Measurements from ENCODE around the gene LHX1. TPM values are rescaled to one million over a fixed set of nuclear protein-coding genes. Genes with fewer than 3 reads are reported as not detected.

LHX1 gene
- total RNA-seq, 1 experiment from 2014 or later, result not detected

DNA sequence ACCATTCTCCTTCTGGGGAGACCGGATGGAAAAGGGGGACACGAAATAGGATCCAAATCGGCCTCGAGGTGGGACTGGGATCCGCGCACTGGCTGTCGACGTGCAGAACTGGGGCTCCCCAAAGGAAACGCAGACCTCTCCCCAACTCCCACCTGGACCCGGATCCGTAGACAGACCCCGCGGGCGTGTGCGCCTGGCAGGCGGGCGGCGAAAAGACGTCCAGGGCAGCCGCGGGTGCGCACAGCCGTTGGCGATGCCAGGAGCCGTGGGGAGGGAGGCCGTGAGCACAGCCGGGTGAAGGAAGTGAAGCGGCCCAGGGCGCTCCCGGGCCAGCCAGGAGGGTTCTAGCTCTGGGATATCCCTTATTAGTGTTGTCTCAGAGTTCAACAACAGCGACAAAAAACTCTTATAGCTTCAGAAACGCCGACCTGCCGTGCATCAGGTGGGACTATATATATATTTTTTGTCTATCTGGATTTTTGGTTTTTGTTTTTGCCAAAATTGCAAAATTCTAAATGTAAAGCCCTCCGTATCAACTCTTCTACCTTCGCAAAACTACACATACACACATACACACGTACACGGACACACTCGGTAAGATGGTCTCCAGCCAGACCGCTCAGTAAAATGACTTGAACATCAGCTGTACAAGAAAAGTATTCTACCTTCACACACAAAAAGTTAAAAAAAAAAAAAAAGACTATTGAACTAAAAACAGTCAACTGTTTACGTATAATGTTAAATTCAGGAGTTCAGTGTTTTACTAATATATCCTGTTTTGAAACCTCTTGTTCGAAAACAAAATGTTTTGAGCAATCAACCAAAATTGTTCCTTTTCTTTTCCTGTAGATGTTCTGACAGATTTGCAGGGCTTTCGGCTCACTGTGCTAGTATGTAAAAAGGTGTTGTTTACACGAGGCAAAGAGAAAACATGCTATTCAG lies 6.2 kb downstream of the LHX1 start:
- Histone ChIP-seq H3K9me3 (no peaks in the 10 kb centered on the region), H3K36me3 (no peaks in the 10 kb centered on the region), H3K4me3 (no peak overlapping the region), H3K27me3 (peaks cover 98% of the 10 kb centered on the region)
- no peak for DNase-seq

DNA sequence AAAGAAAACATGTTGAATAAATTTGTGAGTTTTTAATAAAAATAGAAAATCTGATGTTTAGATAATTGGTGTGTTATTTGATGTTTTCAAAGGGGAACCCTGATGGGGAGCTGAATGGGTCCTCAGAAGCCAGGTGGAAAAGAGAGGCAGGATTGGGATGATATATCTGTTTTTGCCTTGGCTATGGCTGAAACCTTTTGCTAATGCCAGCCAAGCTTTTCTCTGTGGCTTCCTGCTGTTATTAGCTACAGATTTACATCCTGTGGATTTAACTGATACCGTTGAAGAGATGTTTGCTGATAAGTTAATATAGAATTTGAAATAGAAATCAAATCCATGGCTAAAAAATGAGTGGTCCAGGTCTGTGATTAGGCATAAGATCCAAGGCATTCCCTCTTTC lies 7.3 kb downstream of the LHX1 start:
- no peak overlapping the region for H3K4me3 ChIP-seq
- H3K36me3 ChIP-seq, result no peaks in the 10 kb centered on the region; the same call in 1 of the 2 replicates
- no peak for DNase-seq
- no peaks in the 10 kb centered on the region for H3K9me3 ChIP-seq
- peaks cover 88% of the 10 kb centered on the region for H3K27me3 ChIP-seq

DNA sequence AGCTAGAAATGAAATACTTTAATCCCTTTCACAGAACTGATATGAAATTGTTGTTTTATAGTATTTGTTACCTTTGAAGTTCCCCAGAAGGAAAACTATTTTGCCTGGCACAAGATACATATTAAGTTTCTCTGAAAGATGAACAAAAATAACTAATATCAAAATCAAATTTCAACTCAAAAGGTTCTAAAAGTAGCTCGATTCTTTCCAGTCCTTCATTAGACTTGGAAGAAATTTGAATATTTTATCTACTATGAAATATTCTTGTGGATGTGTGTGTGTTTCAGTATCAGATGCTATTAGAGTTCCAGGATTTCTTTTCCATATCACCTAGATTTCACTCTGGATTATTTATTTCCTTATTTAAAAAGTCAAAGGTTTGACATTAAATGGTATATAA lies 7.9 kb downstream of the LHX1 start:
- peaks cover 2% of the 10 kb centered on the region for H3K36me3 ChIP-seq
- no peaks in the 10 kb centered on the region for H3K9me3 ChIP-seq
- no peak overlapping the region for H3K4me3 ChIP-seq
- DNase-seq, result no peak
- H3K27me3 ChIP-seq, result peaks cover 84% of the 10 kb centered on the region

DNA sequence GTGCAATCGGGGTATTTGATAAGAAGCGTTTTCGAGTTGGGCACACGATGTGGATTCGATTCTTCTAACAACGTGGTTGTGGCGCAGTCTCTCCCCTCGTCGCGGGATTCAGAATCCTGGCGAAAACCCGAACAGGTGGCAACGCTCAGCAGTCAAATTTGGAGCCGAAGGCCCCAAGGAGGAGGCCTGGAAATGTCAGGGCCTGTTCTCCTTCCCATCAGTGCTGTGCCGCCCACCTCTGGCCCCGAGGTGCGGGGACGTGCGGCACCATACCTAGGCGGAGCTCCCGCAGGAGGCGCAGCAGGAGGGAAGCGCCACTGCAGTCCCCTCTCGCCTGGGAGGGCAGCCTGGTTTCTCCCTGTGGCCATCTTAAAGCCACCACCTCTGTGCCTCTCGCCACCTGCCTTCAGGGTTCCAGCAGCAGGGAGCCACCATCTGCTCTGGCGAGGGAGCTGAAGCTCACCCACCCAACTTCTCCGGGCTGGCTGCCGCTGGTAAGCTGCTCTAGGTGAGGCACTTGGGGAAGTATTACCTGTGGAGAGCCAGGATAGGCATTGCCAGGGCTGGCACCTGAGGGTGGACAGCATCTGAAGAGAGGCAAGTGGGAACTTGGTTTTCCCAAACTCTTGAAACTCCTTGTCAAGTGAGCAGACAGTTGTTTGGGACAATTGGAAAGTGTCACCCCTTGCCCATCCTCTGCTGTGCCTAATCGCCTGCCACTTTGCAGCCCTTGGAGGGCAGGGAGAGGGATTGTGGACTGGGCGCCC lies 8.9 kb downstream of the LHX1 start:
- Histone ChIP-seq H3K27me3 (peaks cover 74% of the 10 kb centered on the region), H3K36me3 (peaks cover 12% of the 10 kb centered on the region), H3K9me3 (no peaks in the 10 kb centered on the region), H3K4me3 (no peak overlapping the region)
- no peak for DNase-seq

DNA sequence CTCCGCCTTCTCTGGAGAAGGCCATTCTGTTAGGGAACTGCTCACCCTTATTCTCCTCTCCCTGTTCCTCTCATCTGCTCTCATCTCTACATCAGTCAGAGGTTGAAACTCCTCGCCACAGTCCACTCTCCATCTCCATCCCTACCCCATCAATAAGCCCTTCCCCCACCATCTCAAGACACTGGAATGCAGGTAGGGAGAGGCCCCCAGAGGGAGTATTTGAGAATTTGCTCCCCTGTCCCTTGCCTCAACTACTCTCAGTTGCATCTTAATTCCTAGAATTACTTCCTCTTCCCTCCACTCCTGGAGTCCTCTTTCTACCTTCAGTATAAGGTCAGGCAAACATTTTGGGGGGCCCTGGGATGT lies 9.4 kb downstream of the LHX1 start:
- no peaks in the 10 kb centered on the region for H3K9me3 ChIP-seq
- H3K36me3 ChIP-seq, result peaks cover 18% of the 10 kb centered on the region
- peaks cover 68% of the 10 kb centered on the region for H3K27me3 ChIP-seq
- H3K4me3 ChIP-seq, result no peak overlapping the region
- no peak for DNase-seq

DNA sequence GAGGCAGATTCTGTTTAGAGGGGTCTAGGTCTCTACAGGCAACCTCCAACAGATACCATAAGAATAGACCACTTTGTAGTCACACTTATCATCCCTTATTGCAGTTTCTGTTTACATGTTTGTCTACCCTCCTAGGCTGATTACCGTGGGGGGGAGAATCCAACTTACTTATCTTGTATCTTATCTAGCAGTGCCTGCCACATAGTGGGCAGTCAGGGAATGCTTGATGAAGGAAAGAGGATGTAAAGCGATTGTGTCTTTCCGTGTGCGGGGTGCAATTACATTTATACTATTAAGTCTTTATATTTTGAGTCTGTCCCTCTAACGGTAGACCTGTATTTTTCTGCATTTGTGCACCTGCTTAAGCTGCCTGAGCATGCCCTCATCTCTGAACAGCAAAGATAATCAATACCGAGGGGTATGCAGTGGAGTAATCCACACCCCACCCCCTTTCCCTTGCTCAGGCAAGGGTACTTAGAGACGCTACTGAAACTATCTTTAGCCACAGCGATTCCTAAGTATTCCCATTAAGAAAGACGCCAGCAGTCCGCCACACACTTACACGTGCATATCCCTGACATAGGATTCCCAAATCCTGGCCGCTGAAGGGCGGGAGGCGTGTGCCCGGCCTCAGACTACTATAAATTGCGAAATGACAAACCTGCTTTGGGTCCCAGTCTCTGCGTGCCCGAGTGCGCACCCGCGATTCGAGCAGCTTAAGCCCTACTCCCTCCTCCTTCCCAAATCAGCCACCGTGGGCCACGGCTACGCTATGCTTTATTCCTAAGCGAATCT lies 10.8 kb downstream of the LHX1 start:
- no peak for DNase-seq
- Histone ChIP-seq H3K27me3 (peaks cover 54% of the 10 kb centered on the region), H3K4me3 (peak overlapping the region; percentile 87), H3K36me3 (peaks cover 32% of the 10 kb centered on the region), H3K9me3 (no peaks in the 10 kb centered on the region)

DNA sequence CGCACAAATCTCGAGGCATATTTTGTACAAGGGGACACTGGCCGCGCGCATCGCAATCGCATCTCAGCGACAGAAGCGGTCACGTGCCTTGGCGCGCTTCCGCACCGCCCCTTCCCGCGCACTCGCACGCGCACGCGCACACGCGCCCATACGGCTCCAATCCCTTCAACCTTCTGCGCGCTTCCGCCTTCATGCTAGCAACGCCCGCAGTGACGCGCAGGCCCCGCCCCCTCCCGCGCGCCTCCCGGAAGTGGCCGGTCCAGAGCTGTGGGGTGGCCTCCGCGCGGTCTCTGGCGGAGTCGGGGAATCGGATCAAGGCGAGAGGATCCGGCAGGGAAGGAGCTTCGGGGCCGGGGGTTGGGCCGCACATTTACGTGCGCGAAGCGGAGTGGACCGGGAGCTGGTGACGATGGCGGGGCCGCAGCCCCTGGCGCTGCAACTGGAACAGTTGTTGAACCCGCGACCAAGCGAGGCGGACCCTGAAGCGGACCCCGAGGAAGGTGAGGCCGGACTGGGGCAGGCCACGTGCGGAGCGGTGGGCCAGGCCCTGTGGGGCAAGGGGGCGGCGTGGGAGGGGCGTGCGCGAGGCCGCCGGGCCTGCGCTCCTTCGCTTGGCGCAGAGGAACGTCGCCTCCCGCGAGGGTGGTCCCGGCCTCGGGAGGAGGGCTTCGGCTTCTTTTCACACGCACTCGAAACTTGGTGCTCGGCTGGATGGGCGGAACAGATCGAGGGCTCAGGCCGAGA lies 11.6 kb downstream of the LHX1 start, which contains the start of gene AATF:
Gene AATF, plus strand, starts transcription at position 238 of the 744 bp plus-strand sequence. Its CDS starts 172 bp downstream, at position 410.
- peak within 1 kb of the TSS; percentile 87 for H3K4me3 ChIP-seq
- peak; percentile 97 for DNase-seq
- peaks cover 46% of the 10 kb centered on the region for H3K27me3 ChIP-seq
- H3K9me3 ChIP-seq, result no peaks in the 10 kb centered on the region
- H3K36me3 ChIP-seq, result peaks cover 38% of the 10 kb centered on the region

DNA sequence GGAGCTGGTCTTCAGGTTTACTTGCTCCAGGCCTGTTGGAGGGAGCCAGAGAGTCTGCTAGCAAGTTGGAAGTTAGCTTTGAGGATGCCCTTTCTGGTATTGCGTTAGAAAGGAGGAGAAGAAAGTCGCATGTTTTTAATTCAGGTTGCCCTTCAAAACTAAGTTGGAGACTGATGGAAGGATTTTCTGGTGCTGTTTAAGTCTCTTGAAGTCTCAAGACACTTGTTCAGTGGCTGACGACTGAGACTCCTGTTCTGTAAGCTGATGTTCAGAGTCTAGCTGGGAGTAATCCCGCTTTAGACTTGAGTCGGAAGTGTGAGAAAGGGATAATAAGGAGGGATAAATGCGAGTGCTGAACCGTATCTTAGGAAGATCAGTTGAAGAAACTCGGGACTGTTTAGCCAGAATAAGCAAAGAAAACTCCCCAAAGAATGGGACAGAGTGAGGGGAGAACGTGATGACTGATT lies 12.2 kb downstream of the LHX1 start:
- Histone ChIP-seq H3K9me3 (no peaks in the 10 kb centered on the region), H3K27me3 (peaks cover 40% of the 10 kb centered on the region), H3K4me3 (peak overlapping the region; percentile 87), H3K36me3 (peaks cover 43% of the 10 kb centered on the region)
- no peak for DNase-seq

DNA sequence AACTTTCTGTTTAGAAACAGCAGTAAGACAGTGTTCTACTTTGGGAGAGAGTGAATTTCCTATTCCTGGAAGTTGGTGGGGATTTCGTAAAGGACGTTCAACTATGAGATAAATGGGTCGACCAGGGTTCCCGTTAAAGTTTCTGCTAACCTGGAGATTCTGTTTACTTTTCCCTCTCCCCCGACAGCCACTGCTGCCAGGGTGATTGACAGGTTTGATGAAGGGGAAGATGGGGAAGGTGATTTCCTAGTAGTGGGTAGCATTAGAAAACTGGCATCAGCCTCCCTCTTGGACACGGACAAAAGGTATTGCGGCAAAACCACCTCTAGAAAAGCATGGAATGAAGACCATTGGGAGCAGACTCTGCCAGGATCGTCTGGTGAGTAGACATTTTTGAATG lies 12.8 kb downstream of the LHX1 start:
- no peak for DNase-seq

DNA sequence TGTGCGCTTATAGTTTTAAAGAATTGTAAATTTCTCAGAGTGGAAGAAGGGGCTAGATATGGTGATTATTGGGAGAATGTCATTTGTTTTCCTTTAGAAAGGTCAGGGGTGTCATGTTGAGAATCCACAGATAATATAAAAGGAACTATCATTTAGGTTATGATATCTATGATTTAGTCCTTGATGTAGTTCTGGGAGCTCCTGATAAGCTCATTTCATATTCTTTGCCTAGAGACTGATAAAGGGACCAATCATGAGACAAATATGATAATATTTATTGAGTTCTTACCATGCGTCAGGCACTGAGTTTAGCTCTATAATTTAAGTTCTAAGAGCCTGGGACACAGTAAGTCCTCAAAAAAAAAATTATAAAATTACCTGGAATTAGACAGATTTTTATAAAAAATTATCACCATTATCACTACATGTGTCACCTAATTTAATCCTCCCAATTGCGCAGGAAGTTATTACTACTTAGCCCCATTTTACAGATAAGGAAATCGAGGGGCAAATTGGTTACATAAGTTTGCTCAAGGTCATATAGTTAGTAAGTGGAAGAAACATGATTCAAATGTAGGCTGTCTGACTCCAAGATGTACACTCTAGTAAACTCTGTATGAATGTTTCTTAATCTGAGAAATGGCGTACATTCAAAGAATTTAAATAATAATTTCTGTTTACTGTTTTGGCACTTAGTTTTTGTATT lies 14.0 kb downstream of the LHX1 start:
- H3K4me3 ChIP-seq, result no peak overlapping the region
- H3K27me3 ChIP-seq, result peaks cover 23% of the 10 kb centered on the region
- DNase-seq, result no peak
- no peaks in the 10 kb centered on the region for H3K9me3 ChIP-seq
- peaks cover 59% of the 10 kb centered on the region for H3K36me3 ChIP-seq

More for the DNA sequence above, 12.8 kb downstream of the LHX1 start:
- H3K36me3 ChIP-seq, result peaks cover 49% of the 10 kb centered on the region
- peak overlapping the region; percentile 87 for H3K4me3 ChIP-seq
- H3K27me3 ChIP-seq, result peaks cover 35% of the 10 kb centered on the region
- H3K9me3 ChIP-seq, result no peaks in the 10 kb centered on the region

DNA sequence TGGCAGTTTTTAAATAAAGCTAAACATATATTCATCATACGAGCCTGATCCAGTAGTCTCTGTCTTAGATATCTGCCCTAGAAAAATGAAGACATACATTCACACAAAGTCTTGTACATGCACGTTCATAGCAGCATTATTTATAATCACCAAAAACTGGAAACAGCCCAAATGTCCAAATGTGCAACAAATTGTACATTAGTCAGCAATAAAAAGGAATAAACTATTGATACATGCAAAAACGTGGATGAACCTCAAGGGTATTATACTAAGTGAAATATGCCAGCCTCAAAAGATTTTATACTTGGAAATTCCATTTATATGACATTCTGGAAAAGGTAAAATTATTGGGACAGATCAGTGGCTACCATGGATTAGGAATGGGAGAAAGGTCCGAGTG lies 34.2 kb downstream of the LHX1 start:
- H3K9me3 ChIP-seq, result no peaks in the 10 kb centered on the region
- peaks cover 20% of the 10 kb centered on the region for H3K36me3 ChIP-seq
- no peak overlapping the region for H3K4me3 ChIP-seq
- DNase-seq, result no peak
- H3K27me3 ChIP-seq, result no peaks in the 10 kb centered on the region

DNA sequence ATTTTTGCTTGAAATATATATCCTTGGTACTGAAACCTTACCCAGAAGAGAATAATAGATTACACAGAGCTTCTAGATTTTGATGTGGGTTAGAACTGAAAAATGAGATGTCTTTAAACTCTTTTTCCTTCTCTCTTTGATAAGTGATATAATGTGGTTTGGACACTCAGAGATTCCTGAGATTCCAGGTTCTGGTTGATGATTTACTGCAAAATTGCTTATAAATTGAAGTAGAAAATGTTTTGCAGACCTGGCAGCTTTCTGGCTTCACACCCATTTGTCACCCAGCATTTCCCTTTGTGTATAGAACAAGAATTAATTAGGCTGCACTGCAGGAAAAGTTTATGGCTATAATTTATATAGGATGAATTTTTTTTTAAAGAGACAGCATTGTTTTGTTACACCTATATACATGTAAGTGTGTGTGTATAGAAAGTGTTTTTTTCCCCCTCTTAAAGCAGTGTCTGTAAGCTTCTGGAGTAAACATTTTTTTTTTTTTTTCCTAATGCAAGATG lies 35.0 kb downstream of the LHX1 start:
- no peaks in the 10 kb centered on the region for H3K9me3 ChIP-seq
- no peak for DNase-seq
- H3K4me3 ChIP-seq, result no peak overlapping the region
- peaks cover 14% of the 10 kb centered on the region for H3K36me3 ChIP-seq
- no peaks in the 10 kb centered on the region for H3K27me3 ChIP-seq

DNA sequence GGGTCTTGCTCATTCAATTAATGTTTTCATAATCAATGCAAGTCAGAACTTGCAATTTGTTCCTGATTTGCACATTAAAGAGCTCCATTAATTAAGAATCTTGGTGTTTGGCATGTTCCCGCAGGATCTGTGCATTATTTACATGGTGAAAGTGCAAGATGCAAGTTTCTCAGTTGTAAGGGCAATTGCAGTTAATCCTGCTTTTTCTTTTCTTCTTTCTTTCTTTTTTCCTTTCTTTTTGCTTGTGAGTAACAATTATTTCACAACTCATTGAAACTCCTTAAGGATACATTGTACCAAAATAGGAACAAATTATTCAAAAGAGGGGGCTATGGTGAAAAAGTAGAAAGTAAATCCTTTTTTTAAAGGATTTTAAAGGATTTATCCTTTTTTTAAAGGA lies 35.6 kb downstream of the LHX1 start:
- peaks cover 18% of the 10 kb centered on the region for H3K36me3 ChIP-seq
- DNase-seq, result no peak
- no peaks in the 10 kb centered on the region for H3K27me3 ChIP-seq
- no peaks in the 10 kb centered on the region for H3K9me3 ChIP-seq
- H3K4me3 ChIP-seq, result no peak overlapping the region

DNA sequence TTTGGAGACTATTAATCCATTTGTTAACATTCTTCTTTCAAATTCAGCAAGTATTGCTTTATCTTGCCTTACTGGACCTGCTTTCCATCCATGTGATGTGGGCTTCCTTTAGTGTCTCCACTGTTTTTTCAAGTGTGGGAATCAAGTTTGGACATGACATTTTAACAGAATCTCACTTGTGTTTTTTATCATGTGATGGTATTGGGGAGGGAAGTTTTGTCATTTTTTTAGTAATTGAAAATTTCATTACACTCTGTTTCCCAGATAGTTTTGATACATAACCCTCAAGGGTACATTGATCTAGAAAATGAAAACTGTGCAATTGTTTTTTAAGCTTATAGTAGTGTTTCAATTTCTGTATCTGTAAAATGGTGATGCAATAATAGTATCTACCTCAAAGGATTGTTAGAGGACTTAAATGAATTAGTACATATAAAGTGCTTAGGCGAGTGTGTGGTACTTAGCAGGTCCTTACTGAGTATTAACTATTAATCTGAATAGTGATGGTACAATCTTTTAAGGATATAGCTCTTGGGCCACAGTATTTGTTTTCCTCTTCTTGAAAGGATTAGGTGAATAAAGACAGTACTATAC lies 38.7 kb downstream of the LHX1 start:
- Histone ChIP-seq H3K27me3 (no peaks in the 10 kb centered on the region), H3K36me3 (peaks cover 11% of the 10 kb centered on the region; the same call in 1 of the 2 replicates), H3K4me3 (no peak overlapping the region), H3K9me3 (no peaks in the 10 kb centered on the region)
- no peak for DNase-seq

DNA sequence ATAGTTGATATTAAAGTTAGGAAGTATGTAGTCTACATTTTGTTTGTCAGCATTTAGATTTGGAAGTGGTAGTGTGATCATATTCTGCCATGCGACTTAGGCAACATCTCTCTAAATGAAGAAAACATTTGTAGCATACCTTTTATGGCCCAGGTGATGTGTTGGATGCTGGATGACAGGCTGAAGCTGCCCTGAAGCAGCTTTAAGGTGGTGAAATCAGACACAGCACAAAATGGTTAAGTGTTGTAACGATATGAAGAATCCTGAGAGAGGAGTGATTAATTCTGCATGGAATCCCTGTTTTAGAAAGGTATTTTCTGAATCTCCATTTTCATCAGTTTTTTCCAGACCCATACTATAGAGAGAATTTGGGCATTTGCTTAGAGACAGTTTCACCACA lies 39.8 kb downstream of the LHX1 start:
- Histone ChIP-seq H3K27me3 (no peaks in the 10 kb centered on the region), H3K4me3 (no peak overlapping the region), H3K9me3 (no peaks in the 10 kb centered on the region), H3K36me3 (peaks cover 14% of the 10 kb centered on the region; the same call in 1 of the 2 replicates)
- no peak for DNase-seq
